IPS-20b (cell line): Measurements from ENCODE around the gene SLC6A13.
A peak's percentile ranks its signal among the peaks of the same experiment; 100 is the strongest.
"Not testable (repeated sequence)": the region's sequence is repeated elsewhere in the genome, so short reads cannot be mapped to it uniquely, and the experiment has no call there.

Source experiments
- H3K27ac ChIP-seq: one replicate; pipeline ENCODE4 v1.5.1; 2013; ENCODE audit warnings: low read length
- H3K27me3 ChIP-seq: 2 replicates; pipeline ENCODE4 v1.6.1; 2013; ENCODE audit warnings: mild to moderate bottlenecking, low read length, inconsistent platforms; ENCODE audit not compliant: insufficient read depth
- H3K36me3 ChIP-seq: 2 replicates; pipeline ENCODE4 v1.6.1; 2013; ENCODE audit warnings: low read depth, mild to moderate bottlenecking, inconsistent platforms, low read length, moderate library complexity; ENCODE audit not compliant: insufficient read depth
- H3K4me1 ChIP-seq: 2 replicates; pipeline ENCODE4 v1.6.1; 2013; ENCODE audit warnings: mild to moderate bottlenecking, control low read depth, inconsistent platforms, low read length, moderate library complexity; ENCODE audit not compliant: insufficient read depth
- H3K4me3 ChIP-seq: 2 replicates; pipeline ENCODE4 v1.5.1; 2013; ENCODE audit warnings: mild to moderate bottlenecking, low read length, inconsistent platforms
- H3K9ac ChIP-seq: 2 replicates; pipeline ENCODE4 v1.6.1; 2013; ENCODE audit warnings: low read depth, mild to moderate bottlenecking, inconsistent platforms, low read length, moderate library complexity
- H3K9me3 ChIP-seq: 2 replicates; pipeline ENCODE4 v1.6.1; 2013; ENCODE audit warnings: mild to moderate bottlenecking, low read depth, low read length, inconsistent platforms; ENCODE audit not compliant: insufficient read depth

Gene SLC6A13

DNA sequence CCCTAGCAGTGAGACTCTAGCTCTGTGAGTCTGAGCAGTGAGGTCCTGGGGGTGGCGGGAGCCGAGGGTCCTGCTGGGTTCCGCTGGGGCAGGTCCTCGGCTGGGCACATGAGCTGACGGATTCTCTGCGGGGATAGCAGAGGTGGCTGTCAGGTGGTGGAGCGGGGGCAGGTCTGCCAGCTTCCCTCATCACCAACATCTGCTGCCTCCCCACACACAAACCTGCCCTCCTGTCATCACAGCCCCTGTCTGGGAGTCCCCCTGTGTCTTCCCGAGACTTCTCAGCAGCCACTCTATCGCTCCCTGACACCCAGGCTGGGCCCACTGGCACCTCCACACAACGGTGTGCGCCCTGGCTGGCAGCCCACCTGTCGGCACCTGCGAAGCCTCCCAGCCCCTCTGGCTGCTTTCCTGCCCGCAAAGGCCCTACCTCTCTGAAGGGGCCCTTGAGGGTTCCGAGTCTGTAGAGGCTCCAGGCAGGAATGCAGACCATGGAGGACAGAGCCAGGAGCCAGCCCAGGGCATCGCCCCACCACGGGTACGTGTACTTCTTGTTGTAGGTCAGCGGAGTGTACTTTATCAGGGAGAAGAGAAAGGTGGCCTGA, 41.6 kb downstream of the SLC6A13 start:
- H3K27ac ChIP-seq, result no peak overlapping the region
- no peaks in the 10 kb centered on the region for H3K36me3 ChIP-seq
- H3K27me3 ChIP-seq, result peaks cover 7% of the 10 kb centered on the region; the same call in 1 of the 2 replicates
- H3K4me3 ChIP-seq, result no peak overlapping the region
- peaks cover 3% of the 10 kb centered on the region; the same call in 1 of the 2 replicates for H3K4me1 ChIP-seq
- H3K9ac ChIP-seq, result no peak overlapping the region
- H3K9me3 ChIP-seq, result no peaks in the 10 kb centered on the region

DNA sequence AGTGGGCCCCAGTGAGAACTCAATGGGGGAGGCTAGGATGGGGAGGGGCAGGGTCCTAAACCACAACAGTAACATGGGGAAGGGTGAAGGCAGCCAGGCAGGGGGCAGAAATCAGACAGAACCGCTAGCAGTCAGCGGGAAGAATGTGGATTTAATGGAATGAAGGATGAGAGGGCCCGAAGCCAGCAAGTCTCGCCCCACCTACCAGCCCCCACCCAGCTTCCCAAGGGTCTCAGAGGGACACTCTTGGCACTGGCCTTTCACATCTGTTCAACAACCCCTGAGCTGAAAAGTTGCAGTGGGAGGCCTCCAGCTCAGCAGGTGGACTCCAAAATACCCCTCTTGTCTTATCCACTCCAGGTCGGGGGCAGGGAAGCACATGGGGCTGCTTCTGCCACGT, 42.1 kb downstream of the SLC6A13 start:
- Histone ChIP-seq H3K36me3 (no peaks in the 10 kb centered on the region), H3K9ac (no peak overlapping the region), H3K27ac (no peak overlapping the region), H3K27me3 (peaks cover 10% of the 10 kb centered on the region; the same call in 1 of the 2 replicates), H3K9me3 (no peaks in the 10 kb centered on the region), H3K4me1 (peaks cover 3% of the 10 kb centered on the region; the same call in 1 of the 2 replicates), H3K4me3 (peak overlapping the region; percentile 50; the same call in 1 of the 2 replicates)

DNA sequence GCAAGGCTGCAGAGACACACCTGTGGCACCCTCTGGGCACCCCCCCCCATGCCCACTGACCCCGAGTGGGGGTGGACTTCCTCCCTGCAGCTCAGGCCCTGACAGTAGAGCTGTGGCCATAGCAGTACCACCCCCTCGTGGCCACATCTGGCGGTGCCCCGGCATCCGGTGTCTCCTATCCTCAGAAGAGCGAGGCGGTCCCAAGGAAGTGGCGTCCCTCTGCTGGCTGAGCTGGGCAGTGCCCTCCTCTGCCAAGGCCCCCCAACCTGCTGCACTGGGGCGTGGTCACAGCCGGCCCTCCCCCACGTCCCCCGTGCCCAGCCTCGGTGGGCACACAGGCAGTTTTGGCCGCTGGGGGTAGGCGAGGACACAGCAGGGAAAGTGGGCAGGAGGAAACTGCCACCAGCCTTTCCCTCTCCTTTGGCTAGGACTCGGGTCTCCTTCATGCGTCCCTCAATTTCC, 42.7 kb downstream of the SLC6A13 start:
- Histone ChIP-seq H3K4me1 (peaks cover 3% of the 10 kb centered on the region; the same call in 1 of the 2 replicates), H3K27me3 (peaks cover 15% of the 10 kb centered on the region; the same call in 1 of the 2 replicates), H3K9ac (no peak overlapping the region), H3K9me3 (no peaks in the 10 kb centered on the region), H3K4me3 (peak overlapping the region; percentile 50; the same call in 1 of the 2 replicates), H3K27ac (no peak overlapping the region), H3K36me3 (no peaks in the 10 kb centered on the region)

DNA sequence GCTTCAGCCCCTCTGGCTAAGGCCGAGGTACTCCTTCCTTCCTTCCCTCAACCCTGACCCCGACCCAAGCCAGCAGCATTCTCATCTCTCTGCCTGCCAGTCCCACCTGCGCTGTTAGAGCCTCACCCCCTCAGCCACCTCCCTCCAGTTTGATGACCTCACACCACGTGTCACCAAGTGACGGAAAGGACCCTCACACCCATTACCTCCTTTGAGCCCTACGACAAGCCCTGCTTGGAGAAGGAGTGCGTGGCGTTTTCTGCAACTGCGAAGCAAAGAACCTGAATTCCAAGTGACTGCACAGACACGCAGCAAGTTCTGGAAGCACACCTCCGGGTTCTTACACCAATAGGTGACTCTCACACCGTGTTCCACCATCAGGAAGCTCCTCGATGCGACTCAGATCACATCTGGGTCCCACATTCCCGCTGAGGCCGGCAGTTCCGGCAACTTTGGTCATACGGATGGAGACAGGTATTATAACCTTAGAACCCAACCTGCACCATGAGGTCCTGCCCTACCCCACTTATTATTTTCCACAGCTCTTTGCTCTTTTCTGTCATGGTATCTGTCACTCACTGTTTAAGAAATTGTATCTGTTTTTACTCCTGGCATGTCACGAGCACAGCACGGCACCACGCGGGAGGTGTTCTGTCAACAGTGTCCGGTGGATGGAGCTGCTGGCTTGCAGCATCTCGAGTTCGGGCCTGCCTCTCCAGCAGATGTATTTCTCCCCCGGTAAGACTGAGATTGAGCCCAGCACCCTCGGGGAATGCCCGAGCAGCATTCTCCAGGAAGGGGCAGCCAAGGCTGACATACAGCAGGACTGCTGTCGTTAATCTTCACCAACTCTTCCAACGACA, 43.7 kb downstream of the SLC6A13 start:
- Histone ChIP-seq H3K27ac (no peak overlapping the region), H3K4me3 (no peak overlapping the region), H3K9me3 (no peaks in the 10 kb centered on the region), H3K36me3 (no peaks in the 10 kb centered on the region), H3K27me3 (peaks cover 25% of the 10 kb centered on the region), H3K4me1 (peaks cover 8% of the 10 kb centered on the region; the same call in 1 of the 2 replicates), H3K9ac (no peak overlapping the region)

DNA sequence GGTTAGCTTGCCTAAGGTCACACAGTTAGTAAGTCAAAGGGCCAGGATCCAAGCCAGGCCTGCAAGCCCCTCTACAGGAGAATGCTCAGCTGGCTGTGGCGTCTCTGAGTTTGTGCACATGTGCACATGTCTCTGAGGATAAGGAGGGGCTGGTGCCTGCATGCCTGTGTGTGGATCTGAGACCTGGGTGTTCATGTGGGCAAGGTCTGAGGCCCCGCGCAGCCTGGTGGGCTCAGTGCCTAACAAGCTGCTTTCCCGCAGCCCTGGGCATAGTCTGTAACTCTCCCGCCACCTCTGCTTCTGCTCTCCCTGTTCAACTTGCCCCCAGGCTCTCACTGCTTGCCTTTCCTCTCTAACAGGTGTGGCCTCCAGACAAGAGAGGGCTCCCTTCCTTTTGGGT, 44.4 kb downstream of the SLC6A13 start:
- peaks cover 8% of the 10 kb centered on the region; the same call in 1 of the 2 replicates for H3K4me1 ChIP-seq

DNA sequence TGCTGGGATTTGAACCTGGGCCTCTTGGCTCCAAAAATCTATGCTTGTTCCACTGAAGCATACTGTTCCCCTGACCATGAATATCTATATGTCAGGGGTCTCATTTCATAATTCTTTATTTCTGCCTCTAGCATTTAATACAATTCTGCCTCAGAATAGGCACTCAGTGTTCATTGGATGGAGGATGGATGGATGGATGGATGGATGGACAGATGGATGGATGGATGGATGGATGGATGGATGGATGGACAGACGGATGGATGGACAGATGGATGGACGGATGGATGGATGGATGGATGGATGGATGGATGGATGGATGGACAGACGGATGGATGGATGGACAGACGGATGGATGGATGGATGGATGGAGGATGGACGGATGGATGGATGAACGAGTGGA, 45.6 kb downstream of the SLC6A13 start:
- not testable (repeated sequence) for H3K27ac ChIP-seq, H3K9me3 ChIP-seq
- peaks cover 44% of the 10 kb centered on the region for H3K27me3 ChIP-seq

More for the DNA sequence above, 44.4 kb downstream of the SLC6A13 start:
- Histone ChIP-seq H3K9ac (no peak overlapping the region), H3K27me3 (peaks cover 32% of the 10 kb centered on the region), H3K27ac (no peak overlapping the region), H3K4me3 (no peak overlapping the region), H3K9me3 (no peaks in the 10 kb centered on the region), H3K36me3 (no peaks in the 10 kb centered on the region)

DNA sequence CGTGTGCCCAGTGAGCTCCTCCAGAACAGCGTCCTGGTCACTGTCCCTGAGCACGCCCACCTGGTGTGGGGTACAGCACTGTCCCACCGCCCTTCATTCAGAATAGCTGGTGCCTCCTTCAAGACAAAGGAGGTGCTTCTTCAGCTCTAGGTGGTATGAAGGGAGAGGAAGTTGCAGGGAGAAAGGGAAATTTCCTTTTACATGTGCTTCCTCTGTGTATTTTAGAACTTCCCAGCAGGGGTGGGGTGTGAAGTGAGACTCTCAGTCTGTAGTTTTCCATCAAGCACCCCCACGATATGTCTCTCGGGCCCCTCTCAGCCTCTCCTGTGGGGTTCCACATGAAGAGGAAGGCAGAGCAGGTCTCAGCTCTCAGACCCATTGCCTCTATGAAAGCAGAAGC, 47.5 kb downstream of the SLC6A13 start:
- Histone ChIP-seq H3K4me1 (peaks cover 11% of the 10 kb centered on the region), H3K36me3 (no peaks in the 10 kb centered on the region), H3K27ac (no peak overlapping the region), H3K4me3 (no peak overlapping the region), H3K9ac (no peak overlapping the region), H3K27me3 (peaks cover 63% of the 10 kb centered on the region), H3K9me3 (no peaks in the 10 kb centered on the region)

More for the DNA sequence above, 45.6 kb downstream of the SLC6A13 start:
- H3K9ac ChIP-seq, H3K36me3 ChIP-seq, H3K4me3 ChIP-seq: not testable (repeated sequence)
- peaks cover 15% of the 10 kb centered on the region for H3K4me1 ChIP-seq

DNA sequence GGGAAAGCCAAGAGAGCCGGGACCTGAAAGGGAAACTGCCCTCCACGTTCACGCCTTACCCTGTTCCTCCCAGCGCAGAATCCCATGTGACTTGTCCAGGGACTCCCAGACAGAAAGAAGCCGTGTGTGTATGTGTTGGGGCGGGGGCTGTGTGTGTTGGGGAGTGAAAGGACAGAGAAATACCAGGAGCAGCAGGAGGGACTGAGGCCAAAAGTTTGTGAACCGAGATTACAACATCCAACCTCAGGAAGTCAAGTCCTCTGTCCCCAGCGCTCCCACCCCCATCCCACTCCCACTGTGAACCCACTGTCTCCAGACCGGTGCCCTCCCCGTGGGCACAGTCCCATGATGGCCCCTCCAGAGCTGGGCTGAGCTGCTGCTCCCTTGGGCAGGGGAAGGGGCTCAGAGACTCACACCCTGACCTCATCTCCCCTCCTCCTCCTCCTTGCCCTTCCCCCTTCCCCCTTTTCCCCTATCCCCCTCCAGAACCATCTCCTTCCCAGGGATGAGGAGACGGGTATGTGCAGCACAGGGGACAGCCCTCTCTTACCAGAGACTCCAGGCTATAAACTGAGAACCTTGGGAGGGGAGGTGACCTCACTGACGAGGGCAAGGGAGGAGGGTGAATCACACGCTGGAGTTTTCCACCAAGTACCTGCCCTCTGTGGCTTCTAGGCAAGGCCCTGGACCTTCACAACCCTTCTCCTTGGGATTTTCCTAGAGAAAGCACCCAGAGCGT, 48.5 kb downstream of the SLC6A13 start, which contains the start of gene SLC6A12:
SLC6A12 (minus strand) TSS at position 155 of the 739 bp plus-strand sequence. CDS start 4,171 bp downstream, outside the sequence.
- H3K4me1 ChIP-seq, result peaks cover 11% of the 10 kb centered on the region
- no peaks in the 10 kb centered on the region for H3K9me3 ChIP-seq
- no peak within 1 kb of the TSS for H3K27ac ChIP-seq
- peaks cover 73% of the 10 kb centered on the region for H3K27me3 ChIP-seq
- no peaks in the 10 kb centered on the region for H3K36me3 ChIP-seq
- H3K4me3 ChIP-seq, result no peak within 1 kb of the TSS
- H3K9ac ChIP-seq, result no peak within 1 kb of the TSS

DNA sequence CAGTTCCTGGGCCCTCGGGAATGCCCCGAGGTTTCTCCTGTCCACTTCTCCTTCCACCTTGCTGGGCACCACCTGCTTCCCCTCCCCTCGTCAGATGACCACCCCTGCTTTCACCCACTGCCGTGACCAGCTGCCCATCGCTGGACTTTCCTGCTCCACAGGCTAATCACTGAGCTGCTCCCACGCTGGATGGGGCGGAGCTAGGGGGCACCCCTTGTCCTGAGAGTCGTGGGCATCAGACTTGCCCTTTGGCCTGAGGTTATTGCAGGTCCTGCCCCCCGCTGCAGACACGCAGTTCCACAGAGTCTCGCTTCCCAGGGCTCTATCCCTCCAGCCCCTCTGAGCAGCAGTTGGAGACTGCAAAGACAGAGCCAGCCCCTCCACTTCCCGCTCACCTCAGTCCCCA, 49.1 kb downstream of the SLC6A13 start:
- Histone ChIP-seq H3K27me3 (peaks cover 79% of the 10 kb centered on the region), H3K9ac (no peak overlapping the region), H3K4me3 (no peak overlapping the region), H3K27ac (no peak overlapping the region), H3K9me3 (no peaks in the 10 kb centered on the region), H3K4me1 (peaks cover 11% of the 10 kb centered on the region), H3K36me3 (no peaks in the 10 kb centered on the region)

DNA sequence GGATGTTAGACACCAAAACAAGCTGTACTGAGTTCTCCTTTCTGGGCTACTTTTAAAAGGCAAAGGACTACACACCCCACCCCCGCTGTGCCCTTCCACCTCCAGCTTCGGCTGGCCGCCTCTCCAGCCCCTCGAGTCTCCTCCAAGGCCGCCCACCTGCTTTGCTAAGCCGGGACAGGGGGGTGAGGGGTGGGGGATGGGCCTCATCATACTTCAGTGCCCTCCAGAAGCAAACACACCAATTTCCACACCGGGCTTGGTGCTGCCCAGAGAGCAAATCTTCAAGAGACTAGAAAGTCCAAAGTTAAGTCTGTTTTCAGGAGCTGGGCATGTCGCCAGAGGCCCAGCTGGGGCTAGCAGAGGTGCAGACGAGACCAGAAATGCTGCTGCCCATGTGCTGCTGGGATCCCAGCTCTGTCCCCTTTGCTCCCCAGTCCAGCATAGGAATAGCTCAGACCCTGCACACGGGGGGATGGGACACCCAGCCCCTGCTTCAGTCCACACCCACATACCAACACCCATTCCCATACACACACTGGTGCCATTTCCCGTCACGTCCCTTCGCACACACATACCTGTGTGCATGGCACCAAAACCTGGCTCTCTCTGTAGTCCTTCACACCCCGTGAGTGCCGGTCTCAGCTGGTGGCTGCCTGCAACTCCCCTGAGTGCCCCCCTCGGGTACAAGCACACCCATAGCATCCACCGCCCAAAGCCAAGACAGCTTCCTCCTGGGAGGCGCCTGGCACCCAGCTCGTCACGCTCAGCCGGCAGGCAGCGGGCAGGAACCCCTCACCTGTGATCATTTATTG, 49.7 kb downstream of the SLC6A13 start:
- H3K27me3 ChIP-seq, result peaks cover 85% of the 10 kb centered on the region

DNA sequence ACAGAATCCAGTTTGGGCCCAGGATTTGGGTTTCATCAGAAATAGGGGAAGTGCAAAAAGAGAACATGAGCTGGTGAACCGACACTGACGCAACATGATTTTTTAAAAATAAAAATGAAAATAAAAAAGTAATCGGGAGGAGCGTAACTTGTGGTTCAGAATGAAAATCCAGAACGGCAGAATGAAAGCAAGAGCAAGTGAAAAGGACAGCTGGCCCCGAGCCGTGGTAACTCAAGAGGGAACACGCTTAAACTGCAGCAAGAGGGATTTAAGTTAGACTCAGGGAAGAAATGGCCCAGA, 50.3 kb downstream of the SLC6A13 start:
- Histone ChIP-seq H3K9me3 (no peaks in the 10 kb centered on the region), H3K27me3 (peaks cover 91% of the 10 kb centered on the region), H3K9ac (no peak overlapping the region), H3K4me3 (no peak overlapping the region), H3K4me1 (peaks cover 11% of the 10 kb centered on the region), H3K36me3 (no peaks in the 10 kb centered on the region), H3K27ac (no peak overlapping the region)

More for the DNA sequence above, 49.7 kb downstream of the SLC6A13 start:
- Histone ChIP-seq H3K9me3 (no peaks in the 10 kb centered on the region), H3K4me1 (peaks cover 11% of the 10 kb centered on the region), H3K9ac (no peak overlapping the region), H3K27ac (no peak overlapping the region), H3K36me3 (no peaks in the 10 kb centered on the region), H3K4me3 (no peak overlapping the region)
